GM19467 (cell line): ENCODE results near the gene PRKCE.

Source experiments
- ATAC-seq: cut with Tn5 transposase; IDR thresholded peaks from one replicate; pipeline ENCODE4 v1.9.1; 2021; ENCODE audit warnings: mild to moderate bottlenecking, moderate library complexity; ENCODE audit not compliant: unreplicated experiment

Gene PRKCE

DNA sequence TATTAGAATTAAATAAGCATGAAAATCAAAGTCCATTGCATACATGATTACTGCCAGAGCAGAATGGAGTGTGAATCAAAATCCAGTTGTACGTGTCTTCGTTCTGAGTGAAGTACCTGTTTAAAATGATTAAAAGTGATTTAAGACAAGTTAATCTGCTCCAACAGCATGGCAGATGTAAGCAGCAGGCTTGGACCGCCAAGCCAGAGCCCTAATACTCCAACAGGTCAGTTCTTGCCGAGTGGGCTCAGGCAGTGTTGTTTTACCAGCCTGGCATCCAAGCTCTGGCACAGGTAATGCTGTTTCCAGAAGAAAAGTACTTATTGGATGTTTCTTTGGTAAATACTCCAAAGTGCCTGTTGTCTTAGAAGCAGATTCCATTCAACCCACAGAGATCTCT is 474.3 kb downstream of the PRKCE start:
- ATAC-seq: no peak

DNA sequence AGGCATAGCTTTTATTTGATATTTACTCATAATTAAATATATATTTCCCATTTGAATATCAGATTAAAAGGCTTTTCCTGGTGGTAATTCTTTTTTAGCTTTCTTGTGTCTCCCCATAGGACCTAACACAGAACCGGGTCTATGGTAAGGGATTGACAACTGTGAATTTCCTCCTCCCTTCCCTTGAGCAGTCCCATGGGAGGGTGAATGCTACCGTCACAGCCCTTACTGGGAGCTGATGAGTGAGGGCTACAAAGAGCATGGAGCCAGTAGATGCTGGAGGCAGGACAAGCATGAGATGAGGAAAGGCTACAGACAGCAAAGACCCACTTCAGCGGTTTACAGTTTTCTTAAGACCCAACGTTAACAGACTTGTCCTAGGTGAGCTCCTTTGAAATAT is 475.1 kb downstream of the PRKCE start:
- ATAC-seq: no peak

DNA sequence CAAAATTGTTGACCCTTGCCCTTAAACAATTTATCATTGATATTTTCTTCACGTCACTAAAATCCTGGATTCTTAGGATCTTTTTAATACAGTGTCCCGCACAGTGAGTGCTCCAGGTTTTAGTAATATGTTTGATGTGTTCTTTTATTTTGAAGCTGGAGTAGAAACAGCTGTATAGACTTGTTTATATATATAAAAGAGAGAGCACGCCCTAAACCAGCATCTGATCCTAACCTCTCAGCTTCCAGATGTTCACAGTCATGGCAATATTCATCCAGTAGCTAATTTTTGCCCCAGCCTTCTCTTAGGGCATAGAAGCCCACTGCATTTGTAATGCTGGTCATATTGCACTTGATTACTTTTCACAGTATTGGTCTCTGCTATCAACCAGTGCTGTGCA is 475.7 kb downstream of the PRKCE start:
- no peak for ATAC-seq

DNA sequence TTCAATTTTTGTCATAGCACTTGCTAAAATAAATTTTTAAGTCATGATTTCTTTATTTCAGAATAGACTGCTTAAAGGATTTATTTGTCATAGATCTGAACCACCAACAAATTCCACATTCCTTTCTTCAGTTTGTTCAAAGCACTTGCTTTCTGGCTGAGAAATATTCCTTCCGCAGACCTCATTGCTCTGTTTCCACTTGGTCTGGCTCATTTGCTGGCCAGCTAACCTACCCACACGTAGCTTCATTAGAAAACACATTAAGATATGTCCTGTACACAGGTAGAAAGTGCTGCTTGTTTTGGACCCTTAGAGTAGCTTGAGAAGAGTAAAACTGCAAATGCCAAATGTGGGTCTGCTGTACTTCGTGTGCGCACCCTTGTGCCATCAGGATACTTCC is 479.0 kb downstream of the PRKCE start:
- no peak for ATAC-seq

DNA sequence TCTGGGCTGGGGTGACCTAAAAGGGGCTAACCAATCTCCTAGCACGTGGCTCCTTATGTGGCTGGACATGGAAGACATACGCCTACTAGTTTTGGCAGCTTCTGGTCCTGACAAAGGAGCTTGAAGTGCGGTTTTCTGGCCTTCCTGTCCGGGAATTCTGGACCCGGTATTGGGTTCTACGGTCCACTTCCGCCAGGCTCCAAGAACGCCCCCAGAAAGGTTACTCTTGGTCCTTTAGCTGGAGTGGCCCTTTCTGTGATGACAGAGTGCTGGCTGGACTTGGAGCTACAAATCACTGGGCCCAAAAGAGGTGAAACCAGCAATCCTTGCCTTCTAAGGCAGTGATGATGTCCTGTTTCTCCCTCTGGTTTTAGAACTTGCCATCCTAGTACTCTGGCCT is 481.5 kb downstream of the PRKCE start:
- no peak for ATAC-seq

DNA sequence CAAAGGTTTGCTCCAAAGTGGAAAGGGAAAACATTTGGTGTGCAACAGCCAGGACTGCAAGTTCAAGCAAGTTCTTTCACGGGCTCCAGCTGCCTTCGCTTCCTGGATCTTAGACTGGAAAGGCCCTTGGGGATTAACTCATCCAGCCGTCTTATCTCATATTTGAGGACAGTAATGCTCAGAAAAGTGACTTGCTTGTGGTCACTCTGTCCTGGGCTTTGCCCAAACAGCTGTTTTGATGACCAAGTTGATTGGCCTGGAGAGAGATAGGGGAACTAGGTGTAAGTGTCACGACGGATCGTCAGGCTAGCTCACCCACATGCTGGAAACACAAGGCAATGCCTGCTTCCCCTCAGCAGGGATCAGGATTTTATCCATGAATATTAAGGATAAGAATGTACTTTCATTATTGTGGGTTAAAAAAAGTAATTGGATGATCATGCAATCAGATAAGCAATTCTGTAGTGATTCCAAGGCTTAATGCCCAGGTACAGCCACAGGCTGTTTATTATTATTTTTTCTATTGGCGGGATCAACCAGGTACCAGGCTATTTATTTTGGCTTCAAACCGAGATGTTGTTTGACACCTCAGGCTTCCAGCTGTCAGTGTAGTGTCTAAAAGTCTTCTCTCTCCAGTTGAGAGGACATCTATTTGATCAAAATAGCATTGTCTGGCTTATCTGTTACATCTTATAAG is 483.2 kb downstream of the PRKCE start:
- ATAC-seq: no peak

DNA sequence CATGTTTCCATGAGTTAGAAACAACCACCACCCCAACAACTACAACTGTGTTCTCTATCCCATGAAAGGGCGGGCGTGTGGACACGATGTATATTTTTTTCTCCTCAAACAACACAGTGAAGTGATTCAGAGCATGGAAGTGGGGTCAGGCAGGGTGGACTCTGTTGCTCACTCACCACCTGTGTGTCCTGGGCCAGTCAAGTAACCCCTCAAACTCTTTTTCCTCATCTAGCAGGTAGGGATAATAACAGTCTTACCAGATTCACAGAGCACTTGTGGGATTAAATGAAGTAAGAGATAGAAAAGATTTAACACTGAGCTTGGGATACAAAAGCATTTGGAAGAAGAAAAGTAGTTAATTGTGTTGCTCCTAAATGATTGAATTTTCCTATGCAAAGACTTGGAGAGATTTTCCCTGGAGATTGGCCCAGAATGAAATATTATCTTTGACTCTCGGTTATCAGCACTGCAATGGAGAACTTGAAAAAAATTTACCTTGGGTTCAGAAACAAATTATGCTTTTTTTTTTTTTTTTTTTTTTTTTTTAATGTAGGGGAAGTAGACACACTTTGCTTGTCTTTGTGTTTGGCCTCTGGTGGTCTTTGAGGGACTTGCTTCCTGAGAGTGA is 483.9 kb downstream of the PRKCE start:
- no peak for ATAC-seq

DNA sequence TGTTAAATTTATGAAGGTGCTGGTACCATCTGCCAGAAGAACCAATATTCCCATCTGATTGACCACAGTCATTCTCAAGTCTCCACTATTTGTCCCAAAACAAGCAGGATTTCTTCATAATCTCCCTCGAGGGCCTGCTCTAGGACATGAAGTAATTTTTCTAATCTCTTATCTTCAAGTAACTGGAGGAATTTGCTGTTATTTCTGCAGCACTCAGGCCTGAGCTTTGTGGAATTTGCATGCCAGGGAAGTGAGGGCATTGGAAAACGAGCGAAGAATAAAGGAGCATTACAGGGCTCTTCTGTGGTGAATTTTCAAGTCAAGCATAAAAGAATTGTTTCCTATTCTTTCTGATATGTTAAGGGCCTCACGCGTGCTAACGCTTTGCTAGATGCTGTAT is 484.5 kb downstream of the PRKCE start:
- ATAC-seq: no peak

DNA sequence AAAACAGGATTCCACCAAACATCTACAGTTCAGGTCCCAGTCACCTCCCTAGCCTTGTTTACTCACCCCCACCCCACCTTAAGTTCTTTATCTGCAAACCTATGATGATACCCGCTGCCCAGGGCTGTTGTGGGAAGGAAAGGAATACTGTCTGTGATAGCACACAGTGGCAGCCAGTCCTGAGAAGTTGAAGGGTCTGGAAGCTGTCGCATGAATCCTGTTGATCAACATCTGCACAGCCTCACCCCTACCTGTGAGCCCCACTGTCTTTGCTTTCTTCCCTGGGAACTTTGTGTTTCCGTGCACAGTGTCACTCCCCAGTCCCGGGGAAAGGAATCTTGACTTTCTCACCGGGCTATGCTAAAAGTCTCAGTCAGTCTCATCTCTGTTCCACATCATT is 485.0 kb downstream of the PRKCE start:
- ATAC-seq: no peak

DNA sequence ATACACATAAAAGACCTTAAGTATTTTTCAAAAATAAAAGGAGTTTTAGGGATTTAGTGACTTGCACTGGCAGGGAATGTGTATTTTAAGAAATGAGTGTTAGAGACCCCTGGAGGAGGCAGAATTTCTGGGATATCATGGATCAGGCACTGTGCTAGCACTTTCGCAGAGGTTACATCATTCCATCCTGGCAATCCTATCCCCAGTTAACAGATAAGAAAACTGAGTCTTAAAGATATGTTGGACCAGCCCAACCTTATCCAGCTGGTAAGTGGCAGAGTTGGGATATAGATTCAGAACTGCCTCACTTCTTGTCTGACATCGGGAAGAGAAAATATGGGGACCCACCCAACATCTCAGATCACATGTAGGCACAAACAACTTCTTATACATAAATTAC is 485.5 kb downstream of the PRKCE start:
- ATAC-seq: no peak

DNA sequence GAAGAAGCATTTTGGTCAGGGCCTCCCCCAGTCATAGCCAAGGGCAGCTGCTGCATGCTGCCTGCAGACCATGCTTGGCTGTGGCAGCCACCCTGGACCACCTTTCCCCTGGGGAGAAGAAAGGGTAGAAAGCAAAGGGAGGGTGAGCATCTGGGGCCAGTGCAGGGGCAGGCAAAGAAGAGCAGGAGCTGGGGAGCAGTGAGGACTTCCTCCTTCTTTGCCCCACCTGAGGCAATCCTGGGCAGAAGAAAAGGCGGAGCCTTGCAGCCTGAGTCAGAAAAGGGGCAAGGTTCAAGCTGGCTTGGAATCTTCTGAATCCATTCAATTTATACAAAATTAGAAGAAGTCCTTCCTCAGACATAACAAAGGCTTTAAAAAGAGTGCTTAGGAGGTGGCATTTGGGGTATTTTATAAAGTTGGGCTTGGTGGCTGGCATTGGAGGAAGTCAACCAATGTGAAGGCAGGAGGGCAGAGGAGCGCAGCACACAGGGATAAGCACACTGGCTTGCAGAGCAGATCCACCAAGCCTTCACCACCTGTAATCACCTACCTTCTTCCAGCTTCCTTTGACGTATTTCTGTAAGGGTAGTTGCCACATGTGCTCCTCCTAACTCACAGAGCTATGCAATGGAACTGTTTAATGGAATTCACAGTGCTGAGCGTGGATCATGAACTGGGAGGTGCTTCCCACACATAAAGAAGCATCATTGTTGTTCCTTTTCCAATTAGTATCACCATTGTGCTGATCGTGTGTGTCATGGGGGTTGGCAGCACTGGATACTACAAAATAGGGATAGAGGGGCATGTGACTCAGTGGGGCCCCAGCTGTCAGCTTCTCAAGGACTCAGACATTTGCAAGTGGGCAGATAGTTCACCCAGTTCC is 491.3 kb downstream of the PRKCE start:
- no peak for ATAC-seq

DNA sequence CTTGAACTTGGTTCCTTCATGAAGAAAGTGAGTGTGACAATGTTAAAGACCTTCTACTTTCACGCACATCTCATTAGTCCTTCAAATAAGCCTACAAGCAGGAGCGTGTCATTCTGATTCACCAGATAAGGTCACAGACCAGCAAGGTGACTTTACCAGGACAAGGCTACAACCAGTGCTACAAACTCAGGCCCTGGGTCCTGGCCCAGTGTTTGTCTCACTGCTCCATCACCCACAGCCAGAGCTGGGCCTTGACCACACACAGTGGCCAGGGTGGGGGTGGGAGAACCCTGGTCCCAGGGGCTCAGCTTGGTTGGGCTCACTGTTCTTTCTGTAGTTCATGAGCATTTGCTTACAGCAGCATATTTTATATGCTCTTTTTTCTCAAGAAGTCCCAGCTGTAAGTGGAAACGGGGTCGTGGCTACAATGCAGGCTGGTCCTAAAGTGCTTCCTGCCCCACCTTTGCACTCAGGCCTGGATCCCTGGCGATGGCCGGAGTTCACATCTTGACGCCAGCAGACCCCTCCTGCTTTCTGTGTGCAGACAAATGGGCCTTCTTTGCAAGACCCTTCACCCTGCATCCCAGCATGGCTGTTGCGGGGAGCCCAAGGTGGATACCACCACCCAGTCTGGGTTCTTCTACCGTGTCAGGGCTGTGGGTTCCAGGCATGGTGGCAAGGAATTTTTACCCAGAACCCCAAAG is 492.1 kb downstream of the PRKCE start:
- ATAC-seq: no peak

DNA sequence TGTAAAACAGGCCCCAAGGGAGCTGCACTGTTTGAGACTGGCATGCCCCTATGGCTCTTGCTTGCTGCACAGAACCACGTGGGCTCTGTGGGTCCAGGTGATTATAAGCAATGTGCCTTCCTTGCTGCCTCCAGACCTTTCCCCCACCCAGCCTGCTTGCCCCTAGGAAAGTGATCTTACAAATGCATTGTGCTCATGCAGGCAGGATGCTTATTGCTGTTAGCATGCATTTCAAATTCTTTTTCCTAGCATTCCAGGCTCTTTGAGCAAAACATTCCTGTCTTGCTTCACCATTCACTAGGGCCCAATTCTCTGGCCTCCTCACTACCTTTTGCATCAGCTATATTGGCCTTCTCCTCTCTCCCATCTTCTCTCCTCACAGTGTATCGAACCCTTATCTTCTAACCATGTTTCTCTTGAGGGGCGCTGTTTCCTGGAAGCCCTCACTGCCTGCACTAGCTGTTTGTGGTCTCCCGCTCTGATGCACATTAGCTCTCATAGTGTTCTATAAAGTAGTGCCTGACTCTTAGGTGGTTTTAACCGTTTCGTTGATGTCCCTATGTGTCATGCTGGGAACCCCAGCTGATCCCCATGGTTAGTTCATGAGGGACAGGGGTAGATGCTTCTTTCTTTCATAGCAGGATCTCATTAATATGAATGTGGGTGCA is 492.8 kb downstream of the PRKCE start:
- no peak for ATAC-seq

DNA sequence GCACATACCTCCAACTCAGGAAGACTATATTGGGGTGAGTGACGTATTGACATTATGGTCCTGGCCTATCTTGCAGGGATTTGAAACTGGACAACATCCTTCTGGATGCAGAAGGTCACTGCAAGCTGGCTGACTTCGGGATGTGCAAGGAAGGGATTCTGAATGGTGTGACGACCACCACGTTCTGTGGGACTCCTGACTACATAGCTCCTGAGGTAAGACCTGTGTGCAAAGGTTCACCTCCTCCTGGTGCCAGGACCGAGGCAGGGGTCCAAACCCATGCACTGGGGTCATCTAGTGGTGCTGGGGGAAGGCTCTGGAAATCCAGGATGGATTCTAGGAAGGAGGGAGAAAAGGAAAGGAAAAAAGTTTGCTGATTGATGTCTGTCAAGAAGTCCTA is 493.5 kb downstream of the PRKCE start:
- no peak for ATAC-seq

DNA sequence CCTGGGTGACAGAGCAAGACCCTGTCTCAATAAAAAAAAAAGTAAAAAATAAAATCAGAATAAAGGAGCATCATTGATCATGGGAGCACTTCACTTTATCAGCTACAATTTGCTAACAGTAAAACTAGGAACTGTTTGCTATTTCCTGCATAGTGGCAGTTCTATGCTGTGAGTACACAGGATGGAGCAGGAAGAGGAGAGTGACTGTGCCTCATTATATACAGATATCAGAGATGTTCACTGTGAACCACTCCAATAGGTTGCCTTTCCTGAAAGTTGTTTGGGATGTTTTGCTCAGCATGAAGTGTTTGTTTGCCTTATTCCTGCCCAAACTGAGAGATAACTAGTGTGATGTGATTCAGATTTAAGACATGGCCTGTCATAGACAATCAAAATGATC is 494.4 kb downstream of the PRKCE start:
- no peak for ATAC-seq

DNA sequence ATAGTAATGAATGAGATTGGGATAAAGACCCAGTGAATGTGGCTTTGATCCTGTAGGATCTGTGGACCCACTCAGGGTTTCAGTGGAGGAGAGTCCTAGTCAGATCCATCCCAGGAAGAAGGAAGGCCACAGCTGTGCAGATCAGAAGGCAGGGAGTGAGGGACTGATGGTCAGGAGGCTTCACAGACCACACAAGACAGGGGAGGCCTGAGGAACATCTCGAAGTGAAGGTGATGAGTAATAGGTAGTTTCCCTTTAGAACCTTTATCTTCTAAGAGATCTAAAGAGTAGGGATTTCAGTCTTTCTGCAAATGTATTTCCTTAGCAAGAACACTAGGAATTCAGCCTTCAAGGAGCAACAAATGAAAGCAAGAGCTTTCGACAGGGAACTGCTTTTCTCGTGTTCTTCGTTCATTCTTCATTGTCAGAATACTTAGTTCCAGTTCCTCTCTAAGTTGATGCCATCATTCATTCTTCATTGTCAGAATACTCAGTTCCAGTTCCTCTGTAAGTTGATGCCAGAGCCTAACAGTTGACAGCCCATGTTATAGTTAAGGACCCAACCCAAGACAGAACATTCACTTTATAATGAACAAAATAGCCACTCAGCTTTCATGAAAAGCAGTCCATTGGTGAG is 495.5 kb downstream of the PRKCE start:
- ATAC-seq: no peak

DNA sequence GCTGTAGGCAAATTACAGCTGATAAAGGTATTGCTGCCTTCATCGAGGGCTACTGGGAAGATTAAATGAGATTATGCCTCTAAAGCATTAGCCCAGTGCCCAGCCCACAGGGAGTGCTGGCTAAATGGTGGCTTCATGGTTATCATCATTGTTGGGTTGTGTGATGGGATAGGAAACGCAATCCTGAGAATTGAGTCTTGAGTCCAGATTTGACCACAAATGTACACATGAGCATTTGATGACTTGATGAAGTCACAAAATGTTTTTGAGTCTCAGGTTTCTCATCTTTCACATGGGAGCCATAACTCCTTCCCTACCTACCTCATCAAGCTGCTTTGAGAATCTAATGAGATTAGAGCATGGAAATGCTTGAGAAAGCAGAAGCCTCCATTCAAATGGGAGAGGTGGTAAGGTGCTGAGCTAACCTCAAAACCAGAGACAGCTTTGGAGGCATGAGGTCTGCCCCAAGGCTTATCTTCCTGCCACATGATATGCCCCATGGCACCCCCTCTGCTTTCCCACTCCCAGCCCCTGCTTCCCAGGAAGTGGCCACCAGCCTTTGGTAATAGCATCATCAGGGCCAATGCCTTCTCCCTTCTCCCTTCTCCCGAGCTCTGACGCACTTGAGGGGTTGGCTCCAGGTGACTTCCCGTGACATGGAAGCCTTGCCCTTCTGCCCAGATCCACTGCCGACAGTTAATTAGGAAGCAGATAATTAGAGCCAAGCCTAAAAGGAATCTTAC is 496.3 kb downstream of the PRKCE start:
- no peak for ATAC-seq

DNA sequence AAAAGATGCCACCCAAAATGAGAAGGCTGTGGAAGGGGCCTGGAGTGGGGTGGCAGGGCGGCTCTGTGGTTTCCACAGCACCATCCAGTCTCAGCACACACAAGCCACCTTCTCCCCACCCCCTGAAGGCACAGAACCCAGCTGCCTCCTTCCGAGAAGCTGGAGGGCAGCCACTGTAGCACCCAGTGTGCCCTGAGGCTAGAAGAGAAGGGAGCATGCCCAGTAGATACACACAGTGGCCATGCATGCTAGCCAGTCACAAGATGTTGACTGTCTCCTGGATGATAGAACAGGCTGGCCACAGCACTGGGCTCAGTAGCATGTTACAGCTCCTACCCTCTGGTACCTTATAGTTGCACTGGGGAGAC is 496.9 kb downstream of the PRKCE start:
- ATAC-seq: no peak

DNA sequence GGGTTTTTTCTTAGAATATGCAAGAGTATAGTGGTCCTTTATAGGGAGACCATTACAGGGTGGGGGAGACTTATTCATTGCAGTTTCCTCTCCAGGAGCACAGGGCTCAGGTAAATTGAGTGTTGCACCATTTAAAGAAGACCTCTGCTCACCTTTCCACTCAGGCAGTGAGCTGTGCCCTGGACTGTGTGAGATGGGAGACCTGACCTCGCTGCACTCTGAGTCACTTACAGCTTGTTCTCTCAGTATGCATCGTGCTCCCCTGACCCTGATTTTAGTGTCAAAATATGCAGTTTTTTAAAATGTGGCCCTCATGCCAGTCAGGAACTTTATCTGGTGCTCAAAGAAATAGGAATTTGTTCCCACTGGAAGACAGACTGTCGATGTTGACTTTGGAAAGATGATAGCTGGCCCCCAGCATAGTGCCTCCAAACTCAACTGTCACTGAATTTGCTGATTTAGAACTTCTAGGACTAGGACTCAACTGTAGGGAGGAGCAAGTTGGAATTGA is 499.0 kb downstream of the PRKCE start:
- ATAC-seq: no peak

DNA sequence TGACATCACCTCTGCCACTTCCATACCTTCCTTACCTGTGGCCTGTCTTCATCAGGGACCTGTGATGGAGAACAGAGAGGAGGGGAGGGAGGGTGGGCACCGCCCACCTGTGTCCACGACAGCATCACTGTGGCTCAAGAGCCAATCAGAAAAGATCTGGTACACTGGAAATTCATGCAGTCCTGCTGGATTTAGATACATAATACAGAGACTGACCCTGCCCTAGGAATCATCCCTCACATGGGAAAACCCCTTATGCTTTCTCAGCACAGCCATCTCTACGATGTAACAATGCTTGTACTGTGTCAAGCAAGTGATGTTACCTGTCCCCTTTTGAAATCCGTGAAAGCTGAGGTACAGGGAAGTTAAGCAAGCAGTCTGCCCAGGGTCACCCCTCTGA is 500.1 kb downstream of the PRKCE start:
- no peak for ATAC-seq
